Stomach (tissue), 9 donors: Measurements from ENCODE around the gene PSMB1. TPM values are rescaled to one million over a fixed set of nuclear protein-coding genes. Genes with fewer than 3 reads are reported as not detected.

Experiments used
- DNase-seq, 2 donors: peaks; one replicate each; pipeline versions ENCODE4 v3.0.0 to v3.0.0-alpha.2; 2013 to 2019
- H3K27ac ChIP-seq, 5 donors: fragments of 200-600 bp in 4 of 5; sonication (generic) in 4 of 5; one replicate each; pipeline ENCODE4 v1.5.1; 2013 to 2019; ENCODE audit warnings: mild to moderate bottlenecking in 1 of 5, moderate library complexity in 1 of 5
- H3K27me3 ChIP-seq, 3 donors: fragments of 200-600 bp; sonication (generic); one replicate each; pipeline ENCODE4 v1.5.1; 2017 to 2019; ENCODE audit warnings: mixed run types in 1 of 3
- H3K36me3 ChIP-seq, 4 donors: fragments of 200-600 bp; sonication (generic); 1 replicate in 3 of 4; 2 replicates in 1 of 4; pipeline ENCODE4 v1.5.1; 2016 to 2019
- H3K4me1 ChIP-seq, 4 donors: fragments of 200-600 bp; sonication (generic); one replicate each; pipeline ENCODE4 v1.5.1; 2016 to 2019
- H3K4me3 ChIP-seq, 4 donors: fragments of 200-600 bp; sonication (generic) in 3 of 4; one replicate each; pipeline ENCODE4 v1.5.1; 2016 to 2019; ENCODE audit warnings: mild to moderate bottlenecking in 1 of 4
- H3K9me3 ChIP-seq, 4 donors: fragments of 200-600 bp; sonication (generic); one replicate each; pipeline ENCODE4 v1.5.1; 2016 to 2019
- CTCF ChIP-seq, 7 experiments: fragments of 450-650 bp in 4 of 7; fragments of 200-600 bp in 3 of 7; sonication (generic) in 3 of 7; IDR thresholded peaks; one replicate each; pipeline ENCODE4 v1.5.1; 2016 to 2019; ENCODE audit warnings: antibody characterized with exemption in 7 of 7, control low read depth in 2 of 7, mild to moderate bottlenecking in 1 of 7
- EP300 ChIP-seq: sonication (generic); formaldehyde crosslinking; IDR thresholded peaks from one replicate; pipeline ENCODE4 v1.6.1; 2017; ENCODE audit warnings: antibody characterized with exemption
- POLR2A ChIP-seq, 4 donors: fragments of 450-650 bp; IDR thresholded peaks; one replicate each; pipeline ENCODE4 v1.6.1; 2016; ENCODE audit warnings: antibody characterized with exemption in 4 of 4, control low read depth in 2 of 4, mild to moderate bottlenecking in 1 of 4, moderate library complexity in 1 of 4
- POLR2AphosphoS5 ChIP-seq, 3 donors: sonication (generic); formaldehyde crosslinking; IDR thresholded peaks; one replicate each; pipeline ENCODE4 v1.6.1; 2016; ENCODE audit warnings: antibody characterized with exemption in 3 of 3
- WGBS, 5 donors: extraction: QIAGEN DNeasy Blood & Tissue Kit in 3 of 5; methylation state at CpG; one replicate each; pipeline versions ENCODE4 v1.1.5 to v1.1.7; 2013 to 2018; 5-methylcytosine and 5-hydroxymethylcytosine counted together
- intact Hi-C: fragments of 100-400 bp; cut with DNase I; formaldehyde crosslinking; loops from one replicate; pipeline ENCODE4 v1.15.1; 2023; ENCODE audit warnings: low total_unique reads
- polyA plus RNA-seq, 3 donors: library from polyadenylated mRNA; stranded (reverse); fragments of 200-250 nt; gene quantifications; one replicate each; pipeline ENCODE4 v1.2.3, GENCODE V29; 2013
- total RNA-seq, 5 donors: library from RNA; depleted of rRNA; stranded (reverse); fragments of >200 nt; gene quantifications; one replicate each; pipeline versions ENCODE4 v1.1.0 to v1.2.3, GENCODE V29; 2014 to 2016
- donor health status: healthy with polysubstance abuse.
- donor health status: Bipolar disorder and iron deficiency.
- donor health status: healthy.

PSMB1 gene
- total and polyA plus RNA-seq, 8 donors, result 36.5 to 304 (median 217) TPM

- intact Hi-C loops, result no loop called here
- TF ChIP-seq POLR2A (IDR thresholded peaks at IDR 0.05), result no peak
- no peak for TF ChIP-seq POLR2AphosphoS5 (IDR thresholded peaks at IDR 0.05)
- TF ChIP-seq CTCF (IDR thresholded peaks at IDR 0.05), result no peak
- TF ChIP-seq EP300, result no peak
- Histone ChIP-seq H3K36me3 (peaks cover 59 to 96% (median 96%) of the 10 kb centered on the region in 4 donors), H3K9me3 (no peaks in the 10 kb centered on the region), H3K27me3 (no peaks in the 10 kb centered on the region), H3K27ac (no peak overlapping the region), H3K4me3 (no peak overlapping the region), H3K4me1 (peaks cover 0 to 2% (median 0%) of the 10 kb centered on the region in 4 donors)
- WGBS, 5 donors, result 71 to 81% (median 74%) methylated on average over 5 of the region's 5 CpGs
- no peak for DNase-seq
Observed at GRCh38 chr6:170536671-170537070, 16.4 kb downstream of the PSMB1 start.

- 74 to 81% (median 79%) methylated on average over 5 of the region's 5 CpGs for WGBS, 5 donors
- no peaks in the 10 kb centered on the region for H3K9me3 ChIP-seq
- intact Hi-C loops, result no loop called here
- H3K36me3 ChIP-seq, result peaks cover 58 to 86% (median 82%) of the 10 kb centered on the region in 4 donors
- no peak overlapping the region for H3K4me3 ChIP-seq
- TF ChIP-seq EP300 (no peak), CTCF (IDR thresholded peaks at IDR 0.05) (no peak), POLR2A (IDR thresholded peaks at IDR 0.05) (no peak)
- no peaks in the 10 kb centered on the region for H3K4me1 ChIP-seq
- DNase-seq, result no peak
- H3K27ac ChIP-seq, result no peak overlapping the region
- H3K27me3 ChIP-seq, result no peaks in the 10 kb centered on the region
Observed at GRCh38 chr6:170535004-170535403, 18.1 kb downstream of the PSMB1 start.

GRCh38 chr6:170533792-170534191 lies 19.3 kb downstream of the PSMB1 start:
- H3K4me3 ChIP-seq, result no peak overlapping the region
- TF ChIP-seq EP300, result no peak
- no peak for TF ChIP-seq POLR2AphosphoS5 (IDR thresholded peaks at IDR 0.05)
- no peak for TF ChIP-seq POLR2A (IDR thresholded peaks at IDR 0.05)
- TF ChIP-seq CTCF (IDR thresholded peaks at IDR 0.05), result no peak
- 66 to 92% (median 81%) methylated on average over 2 of the region's 2 CpGs for WGBS, 5 donors
- intact Hi-C loops, result no loop called here
- no peaks in the 10 kb centered on the region for H3K27me3 ChIP-seq
- H3K4me1 ChIP-seq, result no peaks in the 10 kb centered on the region
- DNase-seq, result no peak
- no peaks in the 10 kb centered on the region for H3K9me3 ChIP-seq
- peaks cover 53 to 74% (median 71%) of the 10 kb centered on the region in 4 donors for H3K36me3 ChIP-seq
- H3K27ac ChIP-seq, result no peak overlapping the region

- Histone ChIP-seq H3K27me3 (no peaks in the 10 kb centered on the region), H3K36me3 (peaks cover 45 to 66% (median 63%) of the 10 kb centered on the region in 4 donors), H3K4me1 (no peaks in the 10 kb centered on the region), H3K4me3 (no peak overlapping the region), H3K27ac (peak overlapping the region in 1 of 5 donors; percentile 9), H3K9me3 (no peaks in the 10 kb centered on the region)
- intact Hi-C loops, result no loop called here
- TF ChIP-seq EP300, result no peak
- TF ChIP-seq POLR2A (IDR thresholded peaks at IDR 0.05), result no peak
- TF ChIP-seq POLR2AphosphoS5 (IDR thresholded peaks at IDR 0.05), result no peak
- no peak for TF ChIP-seq CTCF (IDR thresholded peaks at IDR 0.05)
- DNase-seq, result no peak
- 76 to 86% (median 82%) methylated on average over 7 of the region's 7 CpGs for WGBS, 5 donors
Observed at GRCh38 chr6:170532867-170533488, 20.1 kb downstream of the PSMB1 start.
